Measurements from ENCODE around the gene DTHD1. TPM values are rescaled to one million over a fixed set of nuclear protein-coding genes. Genes with fewer than 3 reads are reported as not detected.

The DTHD1 gene
- total RNA-seq, 2 donors from 2014 or later, result 0.08 TPM; not detected in 1

DNA sequence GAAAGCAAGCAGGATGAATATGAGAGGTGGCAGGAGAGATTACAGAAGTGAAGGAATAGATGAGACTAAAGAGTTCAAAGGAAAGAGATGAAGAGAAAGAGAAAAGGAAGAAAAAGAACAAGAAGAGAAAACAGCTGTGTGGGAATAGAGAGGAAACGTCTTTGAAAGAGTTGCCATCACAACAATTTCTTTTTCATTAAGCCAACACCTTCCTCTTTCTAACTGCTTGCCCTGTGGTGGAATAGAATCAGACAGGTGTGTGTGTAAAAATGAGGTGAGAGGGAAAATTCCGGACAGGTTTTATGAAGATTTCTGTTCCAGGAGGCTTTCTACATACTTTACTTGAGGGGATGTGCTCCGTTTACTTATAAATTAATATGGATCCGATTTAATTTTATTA is 28.8 kb downstream of the DTHD1 start:
- TF ChIP-seq, protein P1, sequence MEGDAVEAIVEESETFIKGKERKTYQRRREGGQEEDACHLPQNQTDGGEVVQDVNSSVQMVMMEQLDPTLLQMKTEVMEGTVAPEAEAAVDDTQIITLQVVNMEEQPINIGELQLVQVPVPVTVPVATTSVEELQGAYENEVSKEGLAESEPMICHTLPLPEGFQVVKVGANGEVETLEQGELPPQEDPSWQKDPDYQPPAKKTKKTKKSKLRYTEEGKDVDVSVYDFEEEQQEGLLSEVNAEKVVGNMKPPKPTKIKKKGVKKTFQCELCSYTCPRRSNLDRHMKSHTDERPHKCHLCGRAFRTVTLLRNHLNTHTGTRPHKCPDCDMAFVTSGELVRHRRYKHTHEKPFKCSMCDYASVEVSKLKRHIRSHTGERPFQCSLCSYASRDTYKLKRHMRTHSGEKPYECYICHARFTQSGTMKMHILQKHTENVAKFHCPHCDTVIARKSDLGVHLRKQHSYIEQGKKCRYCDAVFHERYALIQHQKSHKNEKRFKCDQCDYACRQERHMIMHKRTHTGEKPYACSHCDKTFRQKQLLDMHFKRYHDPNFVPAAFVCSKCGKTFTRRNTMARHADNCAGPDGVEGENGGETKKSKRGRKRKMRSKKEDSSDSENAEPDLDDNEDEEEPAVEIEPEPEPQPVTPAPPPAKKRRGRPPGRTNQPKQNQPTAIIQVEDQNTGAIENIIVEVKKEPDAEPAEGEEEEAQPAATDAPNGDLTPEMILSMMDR (IDR thresholded peaks at IDR 0.05), result no peak
- Histone ChIP-seq H3K9me3 (no peaks in the 10 kb centered on the region), H3K9ac (ENCODE audit: low read depth in 2 of 2, low read length in 2 of 2) (no peak overlapping the region), H3K27me3 (no peaks in the 10 kb centered on the region), H3K36me3 (no peaks in the 10 kb centered on the region), H3K4me1 (no peaks in the 10 kb centered on the region), H3K4me3 (no peak overlapping the region), H3K27ac (no peak overlapping the region)
- no peak for DNase-seq
- intact Hi-C loops (cut with DNase I), result no loop called here

DNA sequence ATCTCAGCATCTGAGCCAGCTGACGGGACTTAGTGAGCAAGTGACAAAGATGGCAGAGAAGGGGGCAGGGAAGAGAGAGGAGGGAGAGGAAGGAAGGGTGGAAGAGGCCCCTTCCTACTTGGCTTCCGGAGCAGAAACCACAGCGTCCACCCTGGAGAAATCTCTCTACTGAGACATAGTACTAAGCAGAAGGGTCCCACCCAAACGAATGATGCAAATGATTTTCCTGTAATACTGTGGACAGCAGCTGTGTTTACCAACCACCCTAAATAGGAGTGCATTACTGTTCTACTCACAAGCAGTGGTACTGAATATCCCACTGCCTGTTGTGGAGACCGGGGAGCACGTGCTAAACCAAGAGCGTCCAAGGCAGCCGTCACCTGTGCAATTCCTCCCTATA is 29.4 kb downstream of the DTHD1 start:
- no peaks in the 10 kb centered on the region for H3K4me1 ChIP-seq
- H3K36me3 ChIP-seq, result no peaks in the 10 kb centered on the region
- no peak overlapping the region for H3K27ac ChIP-seq
- no peak for DNase-seq
- TF ChIP-seq, protein P1 (IDR thresholded peaks at IDR 0.05), result no peak
- no peaks in the 10 kb centered on the region for H3K27me3 ChIP-seq
- no peak overlapping the region for H3K4me3 ChIP-seq
- intact Hi-C loops (cut with DNase I), result no loop called here
- no peak overlapping the region for H3K9ac ChIP-seq (ENCODE audit: low read depth in 2 of 2, low read length in 2 of 2)
- H3K9me3 ChIP-seq, result no peaks in the 10 kb centered on the region

DNA sequence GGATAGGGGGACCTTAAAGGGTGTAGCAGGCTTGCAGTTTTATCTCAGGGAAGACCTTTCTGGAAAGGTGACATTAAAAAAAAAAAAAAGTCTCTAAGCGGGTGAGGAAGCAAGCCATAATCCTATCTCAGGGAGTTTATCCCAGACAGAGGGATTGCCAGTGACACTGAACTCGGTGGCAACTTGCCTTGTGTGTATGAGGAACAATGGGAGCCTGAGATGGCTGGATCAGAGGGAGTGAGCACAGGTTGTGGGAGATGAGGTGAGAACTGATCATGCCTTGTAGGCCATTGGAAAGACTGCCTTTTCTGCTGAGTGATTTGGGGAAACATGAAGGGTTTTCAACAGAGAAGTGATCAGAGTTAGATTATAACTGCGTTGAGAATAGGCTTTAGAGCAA is 31.1 kb downstream of the DTHD1 start:
- TF ChIP-seq, protein P1 (IDR thresholded peaks at IDR 0.05), result no peak
- Histone ChIP-seq H3K27ac (no peak overlapping the region), H3K4me3 (no peak overlapping the region), H3K27me3 (no peaks in the 10 kb centered on the region), H3K4me1 (no peaks in the 10 kb centered on the region), H3K9ac (ENCODE audit: low read depth in 2 of 2, low read length in 2 of 2) (no peak overlapping the region), H3K36me3 (no peaks in the 10 kb centered on the region), H3K9me3 (no peaks in the 10 kb centered on the region)
- intact Hi-C loops (cut with DNase I), result no loop called here
- DNase-seq, result no peak

- no peaks in the 10 kb centered on the region for H3K9me3 ChIP-seq
- no peak overlapping the region for H3K9ac ChIP-seq (ENCODE audit: low read depth in 2 of 2, low read length in 2 of 2)
- no peak overlapping the region for H3K27ac ChIP-seq
- no peak overlapping the region for H3K4me3 ChIP-seq
- DNase-seq, result no peak
- no peaks in the 10 kb centered on the region for H3K4me1 ChIP-seq
- TF ChIP-seq, protein P1 (IDR thresholded peaks at IDR 0.05), result no peak
- intact Hi-C loops (cut with DNase I), result no loop called here
- no peaks in the 10 kb centered on the region for H3K36me3 ChIP-seq
- no peaks in the 10 kb centered on the region for H3K27me3 ChIP-seq
Observed at GRCh38 chr4:36313301-36313700, 31.9 kb downstream of the DTHD1 start.

- intact Hi-C loops (cut with DNase I), result no loop called here
Observed at GRCh38 chr4:36313703-36314102, 32.3 kb downstream of the DTHD1 start.

More at GRCh38 chr4:36313703-36314102, 32.3 kb downstream of the DTHD1 start:
- TF ChIP-seq, protein P1 (IDR thresholded peaks at IDR 0.05), result no peak
- DNase-seq, result no peak
- Histone ChIP-seq H3K27me3 (no peaks in the 10 kb centered on the region), H3K9me3 (no peaks in the 10 kb centered on the region), H3K9ac (ENCODE audit: low read depth in 2 of 2, low read length in 2 of 2) (no peak overlapping the region), H3K4me3 (no peak overlapping the region), H3K4me1 (no peaks in the 10 kb centered on the region), H3K36me3 (no peaks in the 10 kb centered on the region), H3K27ac (no peak overlapping the region)
